Measurements from ENCODE around the gene CIDEB.
"Not testable (repeated sequence)": the region's sequence is repeated elsewhere in the genome, so short reads cannot be mapped to it uniquely, and the experiment has no call there.

The CIDEB gene

DNA sequence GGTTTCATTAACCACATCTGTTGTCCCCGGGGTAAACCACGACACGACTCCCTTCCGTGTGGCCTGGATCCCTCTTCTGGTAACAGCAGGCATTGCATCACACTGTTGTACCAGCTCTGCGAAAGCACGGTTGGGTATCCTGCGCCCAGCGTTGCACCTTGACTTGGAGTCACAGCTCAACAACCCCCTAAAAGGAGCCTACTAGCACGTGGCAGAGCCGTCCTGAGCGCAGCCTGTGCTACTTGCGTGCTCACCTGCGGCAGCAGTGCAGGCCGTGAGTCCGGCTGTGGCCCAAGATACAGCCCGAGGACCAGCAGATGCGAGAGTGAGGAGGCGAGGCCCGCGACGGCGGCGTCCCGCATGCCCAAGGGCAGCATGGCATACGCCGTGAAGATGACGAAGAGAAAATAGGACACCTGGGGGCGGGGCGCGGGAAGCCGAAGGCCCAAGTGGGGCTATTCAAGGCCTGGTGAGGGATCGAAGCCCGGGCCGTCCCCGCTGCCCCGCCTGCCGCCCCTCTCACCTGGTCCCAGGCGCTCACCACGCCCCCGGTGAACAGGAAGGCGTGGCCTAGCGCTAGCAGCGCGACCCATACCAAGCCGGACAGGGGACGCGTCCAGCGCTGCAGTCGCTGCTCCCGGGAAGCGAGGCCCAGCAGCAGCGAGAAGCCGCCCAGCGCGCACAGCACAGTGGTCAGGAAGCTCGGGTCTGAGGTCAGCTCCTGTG lies 24.7 kb upstream of the CIDEB start:
- peak overlapping the region; percentile 13 for H3K4me3 ChIP-seq (ENCODE audit: low read depth, low read length)

- H3K4me3 ChIP-seq (ENCODE audit: low read depth, low read length), result no peak overlapping the region
These were observed 24.0 kb upstream of the CIDEB start for GRCh38 chr14:24331731-24332267.

- no peak overlapping the region for H3K4me3 ChIP-seq (ENCODE audit: low read depth, low read length)
These were observed 23.3 kb upstream of the CIDEB start for GRCh38 chr14:24330973-24331674.

- H3K4me3 ChIP-seq (ENCODE audit: low read depth, low read length), result no peak overlapping the region
These were observed 22.0 kb upstream of the CIDEB start for GRCh38 chr14:24329736-24330135.

- H3K4me3 ChIP-seq (ENCODE audit: low read depth, low read length), result no peak overlapping the region
These were observed 21.4 kb upstream of the CIDEB start for GRCh38 chr14:24329073-24329663.

- H3K4me3 ChIP-seq (ENCODE audit: low read depth, low read length), result not testable (repeated sequence)
These were observed 20.1 kb upstream of the CIDEB start for GRCh38 chr14:24327914-24328313.

DNA sequence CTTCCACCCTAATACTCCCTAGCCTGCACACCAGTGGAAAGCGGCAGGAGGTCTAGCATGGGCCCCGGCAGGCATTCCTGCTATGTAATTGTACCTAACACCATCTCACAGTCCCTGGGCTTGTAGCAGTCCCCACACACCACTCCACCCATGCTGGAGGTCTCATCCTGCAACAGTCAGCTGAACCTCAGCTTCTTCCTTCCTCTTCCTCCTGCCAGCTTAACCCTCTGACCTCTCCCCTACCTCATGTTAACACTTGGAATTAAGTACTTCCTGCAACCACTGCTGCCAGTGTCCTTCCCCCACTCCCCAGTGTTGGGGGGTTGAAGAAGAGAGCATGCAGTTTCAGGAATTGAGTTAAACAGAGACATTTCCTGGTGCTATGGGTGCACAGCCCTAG lies 19.5 kb upstream of the CIDEB start:
- H3K4me3 ChIP-seq (ENCODE audit: low read depth, low read length), result no peak overlapping the region

GRCh38 chr14:24325963-24326362 lies 18.2 kb upstream of the CIDEB start:
- no peak overlapping the region for H3K4me3 ChIP-seq (ENCODE audit: low read depth, low read length)

DNA sequence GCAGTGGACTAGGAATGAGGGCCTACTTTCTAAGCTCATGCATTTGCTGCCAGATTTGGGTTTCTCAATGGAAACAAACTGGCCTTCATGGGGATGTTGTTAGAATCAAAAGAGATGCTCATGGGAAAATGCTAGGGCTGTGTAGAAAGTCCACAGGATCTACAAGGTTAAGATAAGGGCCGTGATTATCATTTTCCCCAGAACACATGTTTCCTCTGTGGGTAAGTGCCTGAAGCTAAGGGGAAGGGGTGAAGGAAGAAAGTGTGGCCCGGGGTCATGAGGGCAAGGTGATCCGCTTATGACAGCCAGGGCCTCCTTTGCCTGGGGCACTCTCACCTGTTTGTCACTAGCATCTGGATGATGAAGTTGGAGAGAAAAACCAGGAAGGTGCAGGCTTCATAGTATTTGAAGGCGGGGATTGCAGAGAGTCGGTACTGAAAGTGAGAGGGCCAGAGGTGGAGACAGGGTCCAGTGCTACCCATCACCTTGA lies 17.3 kb upstream of the CIDEB start:
- H3K4me3 ChIP-seq (ENCODE audit: low read depth, low read length), result no peak overlapping the region

DNA sequence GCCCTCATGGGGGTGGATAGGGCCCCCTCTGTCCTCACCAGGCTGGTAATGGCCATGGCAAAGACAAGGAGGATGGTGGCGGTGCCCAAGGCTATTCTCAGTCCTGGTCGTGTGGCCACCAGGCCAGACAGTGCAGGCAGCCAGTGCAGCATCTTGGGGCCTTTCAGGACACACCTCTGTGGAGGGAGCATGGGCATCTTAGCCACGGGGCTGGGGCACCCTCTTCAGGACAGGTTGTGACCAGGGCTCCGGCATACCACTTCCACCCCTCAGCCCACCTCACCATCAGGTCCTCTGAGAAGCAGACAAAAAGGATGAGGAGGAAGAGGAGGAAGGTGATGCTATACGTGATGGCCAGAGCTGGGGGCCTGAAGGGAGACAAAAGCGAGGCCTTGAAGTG lies 16.2 kb upstream of the CIDEB start:
- H3K4me3 ChIP-seq (ENCODE audit: low read depth, low read length), result no peak overlapping the region

DNA sequence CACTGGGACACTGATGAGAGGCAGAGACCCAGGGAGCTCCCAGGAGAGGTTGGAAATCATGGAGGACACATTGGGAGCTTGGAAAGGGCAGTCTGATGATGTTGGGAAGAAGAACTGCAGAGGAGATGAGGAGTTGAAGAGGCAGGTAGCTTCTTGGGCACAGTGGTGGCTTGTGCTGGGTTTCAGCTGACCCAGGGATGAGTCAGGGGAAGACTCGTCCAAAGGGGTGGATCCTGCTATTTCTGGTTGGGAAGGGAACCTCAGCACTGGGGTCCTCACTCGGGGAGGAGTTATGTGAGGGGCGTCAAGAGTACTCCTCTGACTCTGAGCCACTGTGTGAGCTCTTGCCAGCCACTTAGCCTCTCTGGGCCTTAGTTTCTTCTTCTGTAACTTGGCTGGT lies 15.6 kb upstream of the CIDEB start:
- H3K4me3 ChIP-seq (ENCODE audit: low read depth, low read length), result no peak overlapping the region

DNA sequence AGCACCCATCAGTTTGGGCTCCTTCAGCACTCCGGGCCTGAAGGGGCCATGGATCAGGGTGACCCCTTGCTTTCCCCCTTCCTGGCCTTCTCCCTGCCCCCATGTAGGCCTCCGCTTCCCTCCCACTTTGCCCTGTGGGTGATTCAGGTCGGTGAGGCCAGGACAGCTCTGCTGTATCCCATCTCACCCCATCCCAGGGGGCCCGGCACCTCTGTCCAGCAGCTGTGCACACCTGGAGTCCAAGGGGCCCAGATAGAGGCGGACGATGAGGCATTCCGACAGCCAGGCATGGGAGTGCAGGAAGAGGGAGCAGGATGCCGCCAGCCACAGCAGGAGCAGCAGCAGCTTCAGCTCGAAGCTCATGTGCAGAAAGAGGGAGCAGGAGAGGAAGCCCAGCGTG lies 14.9 kb upstream of the CIDEB start:
- H3K4me3 ChIP-seq (ENCODE audit: low read depth, low read length), result no peak overlapping the region

DNA sequence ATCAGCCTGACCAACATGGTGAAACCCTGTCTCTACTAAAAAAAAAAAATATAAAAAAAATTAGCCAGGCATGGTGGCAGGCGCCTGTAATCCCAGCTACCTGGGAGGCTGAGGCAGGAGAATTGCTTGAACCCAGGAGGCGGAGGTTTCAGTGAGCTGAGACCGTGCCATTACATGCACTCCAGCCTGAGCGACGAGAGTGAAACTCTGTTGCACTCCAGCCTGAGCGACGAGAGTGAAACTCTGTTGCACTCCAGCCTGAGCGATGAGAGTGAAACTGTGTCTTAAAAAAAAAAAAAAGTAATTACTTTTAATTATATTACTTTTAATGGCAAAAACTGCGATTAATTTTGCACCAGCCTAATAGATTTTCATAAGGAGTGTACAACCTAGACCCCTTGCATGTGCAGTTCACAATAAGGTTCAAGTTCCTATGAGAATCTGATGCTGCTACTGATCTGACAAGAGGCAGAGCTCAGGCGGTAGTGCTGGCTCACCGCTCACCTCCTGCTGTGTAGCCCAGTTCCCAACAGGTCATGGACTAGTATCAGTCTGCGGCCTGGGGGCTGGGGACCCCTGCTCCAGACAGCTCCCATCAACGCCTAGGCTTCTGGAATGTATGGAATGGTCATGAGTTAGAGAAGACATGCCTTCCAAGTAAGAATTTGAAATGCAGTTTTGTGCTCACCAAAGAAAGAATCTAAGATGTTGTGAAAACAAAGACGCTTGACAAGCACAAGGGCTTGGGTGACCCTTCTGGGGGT lies 13.6 kb upstream of the CIDEB start:
- H3K4me3 ChIP-seq (ENCODE audit: low read depth, low read length), result no peak overlapping the region

- no peak overlapping the region for H3K4me3 ChIP-seq (ENCODE audit: low read depth, low read length)
These were observed 9.6 kb upstream of the CIDEB start for GRCh38 chr14:24317141-24317928.

DNA sequence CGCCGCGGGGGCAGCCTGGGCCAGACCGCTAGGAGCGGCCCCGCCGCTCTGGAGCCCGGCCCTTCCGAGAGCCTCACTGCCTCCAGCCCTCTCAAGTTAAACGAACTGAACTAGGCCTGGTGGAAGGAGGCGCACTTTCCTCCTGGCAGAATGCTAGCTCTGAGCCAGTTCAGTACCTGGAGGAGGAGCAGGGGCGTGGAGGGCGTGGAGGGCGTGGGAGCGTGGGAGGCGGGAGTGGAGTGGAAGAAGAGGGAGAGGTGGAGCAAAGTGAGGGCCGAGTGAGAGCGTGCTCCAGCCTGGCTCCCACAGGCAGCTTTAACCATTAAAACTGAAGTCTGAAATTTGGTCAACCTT lies 8.8 kb upstream of the CIDEB start:
- no peak overlapping the region for H3K4me3 ChIP-seq (ENCODE audit: low read depth, low read length)

GRCh38 chr14:24315807-24316596 lies 8.2 kb upstream of the CIDEB start:
- H3K4me3 ChIP-seq (ENCODE audit: low read depth, low read length), result no peak overlapping the region

GRCh38 chr14:24315243-24315806 lies 7.5 kb upstream of the CIDEB start:
- H3K4me3 ChIP-seq (ENCODE audit: low read depth, low read length), result no peak overlapping the region

DNA sequence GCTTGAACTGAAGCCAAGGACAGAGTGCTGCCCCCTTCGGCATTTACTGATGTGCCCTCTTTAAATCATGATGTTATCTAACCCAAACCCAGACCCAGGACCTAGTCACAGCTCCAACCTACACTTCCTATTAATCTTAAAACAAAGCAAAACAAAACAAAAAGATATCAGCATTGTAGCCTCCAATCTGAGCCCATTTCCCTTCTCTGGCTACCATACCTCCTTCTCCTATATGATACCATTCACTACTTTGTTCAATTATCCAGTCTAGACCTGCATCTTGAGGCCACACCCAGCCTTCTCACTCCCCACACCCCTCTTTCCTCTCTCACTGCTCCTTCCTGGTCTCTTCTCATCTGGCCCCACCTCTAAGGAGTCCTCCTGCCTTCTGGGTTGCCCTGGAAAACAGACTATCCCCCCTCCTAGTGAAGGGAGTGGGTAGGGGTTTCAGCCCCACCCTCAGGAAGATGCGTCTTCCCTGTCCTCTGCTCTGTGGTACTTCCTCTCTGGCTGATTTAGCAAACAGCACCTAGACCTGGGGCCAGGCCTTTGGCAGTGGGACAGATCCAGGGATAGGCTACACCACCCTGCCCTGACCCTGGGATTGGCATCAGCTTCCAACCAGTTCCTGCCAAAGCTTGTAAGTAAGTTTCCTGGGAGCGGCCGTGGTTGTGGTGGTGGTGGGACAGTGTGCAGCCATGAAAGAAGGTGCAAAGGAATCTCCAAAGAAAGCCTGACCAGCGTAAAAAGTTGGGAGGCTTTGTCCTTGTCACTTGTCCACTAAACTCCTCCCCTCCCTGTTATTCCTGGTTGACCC lies 6.8 kb upstream of the CIDEB start:
- H3K4me3 ChIP-seq (ENCODE audit: low read depth, low read length), result no peak overlapping the region
